Measurements from ENCODE around the gene MEX3D. TPM values are rescaled to one million over a fixed set of nuclear protein-coding genes. Genes with fewer than 3 reads are reported as not detected.

MEX3D gene
- total RNA-seq, 1 donor from 2014 or later: 43.4 TPM

DNA sequence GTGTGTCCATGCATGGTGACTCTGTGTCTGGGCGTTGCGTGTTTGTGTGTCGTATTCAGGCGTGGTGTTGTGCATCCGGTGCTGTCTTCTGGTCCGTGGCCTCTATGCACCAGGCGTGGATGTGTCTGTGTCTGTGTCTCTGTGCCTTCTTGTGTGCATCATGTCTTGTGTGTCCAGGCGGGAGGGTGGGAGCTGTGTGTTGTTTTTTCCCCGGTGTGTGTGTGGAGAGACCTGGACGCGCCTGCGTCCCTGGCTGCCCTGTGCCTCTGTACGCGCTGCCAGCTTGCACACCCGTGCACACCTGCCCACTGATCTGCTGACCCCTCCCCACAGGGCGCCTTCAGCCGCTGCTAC is 43.2 kb downstream of the MEX3D start:
- DNase-seq (ENCODE audit: low read depth) (no peak), FAIRE-seq (peak; percentile 97)
- no peak for TF ChIP-seq CTCF (IDR thresholded peaks at IDR 0.05; ENCODE audit: insufficient read depth, low read length, severe bottlenecking)
- Histone ChIP-seq H3K27me3 (ENCODE audit: control insufficient read depth, insufficient read depth, low read length) (peaks cover 14% of the 10 kb centered on the region), H3K4me3 (ENCODE audit: low read depth, low read length) (no peak overlapping the region), H3K36me3 (ENCODE audit: control insufficient read depth, insufficient read depth, low read length) (no peaks in the 10 kb centered on the region)

DNA sequence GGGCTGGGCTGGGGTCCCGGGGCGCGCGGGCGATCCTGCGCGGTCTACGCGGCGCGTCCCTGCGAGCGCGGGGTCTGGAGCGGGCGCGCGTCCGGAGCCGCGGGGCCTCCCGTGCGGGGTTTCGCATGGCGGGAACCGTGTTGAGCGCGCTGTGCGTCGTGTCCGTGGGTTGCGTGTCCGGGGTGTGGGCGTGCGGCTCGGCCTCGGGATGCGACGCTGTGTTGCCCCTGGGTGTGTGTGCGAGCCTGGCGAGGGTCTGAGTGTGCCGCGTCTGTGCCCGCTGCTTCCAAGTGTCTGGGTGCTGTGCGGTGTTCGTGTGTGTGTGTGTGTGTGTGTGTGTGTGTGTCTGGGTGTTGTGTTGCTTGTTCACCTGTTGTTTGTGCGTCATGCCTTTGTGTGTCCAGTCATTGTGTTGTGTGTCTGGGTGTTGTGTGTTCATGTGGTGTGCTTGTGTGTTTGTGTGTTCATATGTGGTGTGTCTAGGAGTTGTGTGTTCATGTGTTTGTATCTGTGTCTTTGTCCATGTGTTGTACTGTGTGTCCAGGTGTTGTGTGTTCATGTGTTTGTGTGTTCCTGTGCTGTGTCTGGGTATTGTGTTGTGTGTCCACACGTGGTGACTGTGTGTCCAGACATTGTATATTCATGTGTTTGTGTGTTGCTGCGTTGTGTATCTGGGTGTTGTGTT is 43.7 kb downstream of the MEX3D start:
- FAIRE-seq: no peak
- no peak for TF ChIP-seq CTCF (IDR thresholded peaks at IDR 0.05; ENCODE audit: insufficient read depth, low read length, severe bottlenecking)
- H3K27me3 ChIP-seq (ENCODE audit: control insufficient read depth, insufficient read depth, low read length): peaks cover 14% of the 10 kb centered on the region
- no peaks in the 10 kb centered on the region for H3K36me3 ChIP-seq (ENCODE audit: control insufficient read depth, insufficient read depth, low read length)
- H3K4me3 ChIP-seq (ENCODE audit: low read depth, low read length): no peak overlapping the region
- DNase-seq (ENCODE audit: low read depth): no peak

DNA sequence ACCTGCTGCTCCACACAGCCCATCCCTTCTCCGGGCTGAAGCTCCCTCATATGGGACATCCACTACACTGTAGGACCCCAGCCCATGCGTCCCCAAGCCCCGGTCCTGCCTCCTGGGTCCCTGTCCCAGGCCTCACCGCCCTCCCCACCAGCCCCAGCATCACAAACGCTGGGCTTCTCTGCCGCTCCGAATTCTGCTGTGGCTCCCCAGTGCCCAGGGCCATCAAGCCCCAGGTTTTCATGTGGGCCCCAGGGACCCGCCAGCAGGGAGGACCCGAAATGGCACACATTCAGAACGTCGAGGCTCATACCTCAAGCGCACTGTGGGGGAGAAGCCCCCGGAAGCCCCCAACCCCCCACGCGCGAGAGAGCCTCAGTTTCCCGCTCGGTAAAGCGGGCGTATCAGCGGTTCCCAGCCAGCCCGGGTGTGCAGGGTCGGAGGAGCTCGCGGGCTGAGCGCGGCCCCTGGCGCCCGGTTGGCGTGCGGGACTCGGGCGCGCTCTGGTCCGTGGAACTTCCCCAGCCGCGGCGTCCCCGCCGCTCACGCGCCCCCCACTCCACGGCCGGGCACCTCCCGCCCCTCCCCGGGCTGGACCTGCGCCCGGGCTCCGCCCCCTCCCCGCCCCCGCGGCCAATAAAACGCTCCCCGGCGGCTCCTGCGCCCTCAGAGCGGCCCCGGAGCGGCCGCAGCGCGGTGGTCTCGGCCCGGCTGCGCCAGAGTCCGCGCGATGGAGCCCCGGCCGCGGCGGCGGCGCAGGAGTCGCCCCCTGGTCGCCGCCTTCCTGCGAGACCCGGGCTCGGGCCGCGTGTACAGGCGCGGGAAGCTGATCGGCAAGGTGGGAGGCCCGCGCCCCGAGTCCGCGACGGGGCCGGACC is 44.5 kb downstream of the MEX3D start, which contains the start of gene PLK5:
TSS of gene PLK5 (plus strand) at position 666 of the 875 bp plus-strand sequence. CDS start 2,920 bp downstream, outside the sequence.
- FAIRE-seq (no peak), DNase-seq (ENCODE audit: low read depth) (no peak)
- TF ChIP-seq CTCF (IDR thresholded peaks at IDR 0.05; ENCODE audit: insufficient read depth, low read length, severe bottlenecking): no peak
- H3K27me3 ChIP-seq (ENCODE audit: control insufficient read depth, insufficient read depth, low read length): peaks cover 14% of the 10 kb centered on the region
- no peaks in the 10 kb centered on the region for H3K36me3 ChIP-seq (ENCODE audit: control insufficient read depth, insufficient read depth, low read length)
- H3K4me3 ChIP-seq (ENCODE audit: low read depth, low read length): no peak within 1 kb of the TSS

GRCh38 chr19:1522838-1523237 is 45.3 kb downstream of the MEX3D start:
- DNase-seq (ENCODE audit: low read depth) (no peak), FAIRE-seq (no peak)
- no peak for TF ChIP-seq CTCF (IDR thresholded peaks at IDR 0.05; ENCODE audit: insufficient read depth, low read length, severe bottlenecking)
- Histone ChIP-seq H3K36me3 (ENCODE audit: control insufficient read depth, insufficient read depth, low read length) (no peaks in the 10 kb centered on the region), H3K4me3 (ENCODE audit: low read depth, low read length) (no peak overlapping the region), H3K27me3 (ENCODE audit: control insufficient read depth, insufficient read depth, low read length) (peaks cover 14% of the 10 kb centered on the region)

DNA sequence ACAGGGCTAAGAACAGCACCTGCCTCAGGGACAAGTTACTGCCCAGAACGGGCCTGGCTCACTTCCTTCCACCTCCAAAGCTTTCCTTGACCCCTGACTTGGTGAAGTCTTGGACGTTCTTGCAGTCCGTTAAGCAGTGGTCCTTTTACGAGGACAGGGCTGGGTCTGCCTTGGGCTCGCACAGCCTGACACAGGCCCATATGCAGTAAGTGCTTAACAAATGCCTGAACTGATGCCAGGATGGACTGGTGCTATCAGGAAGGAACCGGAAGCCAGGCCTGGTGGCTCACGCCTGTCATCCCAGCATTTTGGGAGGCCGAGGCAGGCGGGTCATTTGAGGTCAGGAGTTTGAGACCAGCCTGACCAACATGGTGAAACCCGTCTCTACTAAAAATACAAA is 46.1 kb downstream of the MEX3D start:
- no peaks in the 10 kb centered on the region for H3K36me3 ChIP-seq (ENCODE audit: control insufficient read depth, insufficient read depth, low read length)
- peaks cover 14% of the 10 kb centered on the region for H3K27me3 ChIP-seq (ENCODE audit: control insufficient read depth, insufficient read depth, low read length)
- no peak for TF ChIP-seq CTCF (IDR thresholded peaks at IDR 0.05; ENCODE audit: insufficient read depth, low read length, severe bottlenecking)
- no peak overlapping the region for H3K4me3 ChIP-seq (ENCODE audit: low read depth, low read length)
- no peak for FAIRE-seq
- no peak for DNase-seq (ENCODE audit: low read depth)

All from bronchial epithelial cell (primary cell).